GM13976 (cell line): ENCODE data around the gene ARHGEF26.

Experiments
- DNase-seq: peaks from one replicate; pipeline ENCODE4 v3.0.0; 2012; ENCODE audit warnings: low spot score
- in situ Hi-C: fragments of 300-500 bp; cut with MboI; formaldehyde crosslinking; loops from one replicate; pipeline ENCODE4 v1.12.0; 2022; ENCODE audit warnings: low sequenced_read_pairs, mixed read lengths, inconsistent platforms; ENCODE audit not compliant: unreplicated experiment
- TF ChIP-seq, protein P1 (sequence below): IDR thresholded peaks from 2 replicates; pipeline ENCODE4 v1.5.1; 2012; ENCODE audit warnings: borderline replicate concordance, mild to moderate bottlenecking; ENCODE audit not compliant: insufficient read depth; ENCODE audit errors: extremely low read depth, missing control alignments, control extremely low read depth

Gene ARHGEF26

GRCh38 chr3:154125378-154126030, 4.3 kb downstream of the ARHGEF26 start:
- TF ChIP-seq, protein P1, sequence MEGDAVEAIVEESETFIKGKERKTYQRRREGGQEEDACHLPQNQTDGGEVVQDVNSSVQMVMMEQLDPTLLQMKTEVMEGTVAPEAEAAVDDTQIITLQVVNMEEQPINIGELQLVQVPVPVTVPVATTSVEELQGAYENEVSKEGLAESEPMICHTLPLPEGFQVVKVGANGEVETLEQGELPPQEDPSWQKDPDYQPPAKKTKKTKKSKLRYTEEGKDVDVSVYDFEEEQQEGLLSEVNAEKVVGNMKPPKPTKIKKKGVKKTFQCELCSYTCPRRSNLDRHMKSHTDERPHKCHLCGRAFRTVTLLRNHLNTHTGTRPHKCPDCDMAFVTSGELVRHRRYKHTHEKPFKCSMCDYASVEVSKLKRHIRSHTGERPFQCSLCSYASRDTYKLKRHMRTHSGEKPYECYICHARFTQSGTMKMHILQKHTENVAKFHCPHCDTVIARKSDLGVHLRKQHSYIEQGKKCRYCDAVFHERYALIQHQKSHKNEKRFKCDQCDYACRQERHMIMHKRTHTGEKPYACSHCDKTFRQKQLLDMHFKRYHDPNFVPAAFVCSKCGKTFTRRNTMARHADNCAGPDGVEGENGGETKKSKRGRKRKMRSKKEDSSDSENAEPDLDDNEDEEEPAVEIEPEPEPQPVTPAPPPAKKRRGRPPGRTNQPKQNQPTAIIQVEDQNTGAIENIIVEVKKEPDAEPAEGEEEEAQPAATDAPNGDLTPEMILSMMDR = no peak
- no peak for DNase-seq
- in situ Hi-C loops = no loop called here

DNA sequence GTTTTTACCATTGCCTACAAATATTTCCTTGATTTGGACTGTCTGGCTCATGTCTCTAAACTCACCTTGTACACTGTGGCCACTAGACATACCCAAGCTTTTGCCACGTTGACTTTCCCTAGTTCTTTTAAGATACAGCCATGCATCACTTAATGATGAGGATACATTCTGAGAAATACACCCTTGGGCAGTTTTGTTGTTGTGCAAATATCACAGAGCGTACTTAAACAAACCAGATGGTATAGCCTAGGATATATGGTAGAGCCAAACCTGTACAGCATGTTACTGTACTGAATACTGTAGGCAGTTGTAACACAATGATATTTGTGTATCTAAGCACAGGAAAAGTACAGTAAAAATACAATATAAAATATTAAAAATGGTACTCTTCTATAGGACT, 5.5 kb downstream of the ARHGEF26 start:
- TF ChIP-seq, protein P1 = no peak
- in situ Hi-C loops = no loop called here
- no peak for DNase-seq

GRCh38 chr3:154129625-154130024, 8.4 kb downstream of the ARHGEF26 start:
- in situ Hi-C loops = no loop called here
- DNase-seq = no peak
- TF ChIP-seq, protein P1 = no peak

DNA sequence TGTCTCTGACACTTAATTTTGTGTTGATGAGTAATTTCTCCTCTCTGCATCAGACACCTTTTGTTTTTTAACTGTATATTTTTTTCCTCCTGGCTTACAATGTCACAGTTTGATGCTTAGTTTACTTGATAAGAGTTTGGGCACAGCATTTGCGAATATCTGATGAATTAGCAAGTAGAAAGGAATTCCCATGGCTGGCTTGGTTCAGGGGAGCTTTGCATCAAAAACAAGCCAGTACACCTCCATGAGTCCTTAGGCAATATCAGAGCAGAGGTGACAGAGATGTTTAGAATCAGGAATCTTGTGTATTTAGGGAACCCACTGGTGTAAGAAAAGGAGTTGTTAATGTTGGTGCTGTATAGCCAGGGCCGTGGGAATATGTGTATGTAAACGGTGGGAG, 9.3 kb downstream of the ARHGEF26 start:
- TF ChIP-seq, protein P1 = no peak
- in situ Hi-C loops = no loop called here
- DNase-seq = no peak

DNA sequence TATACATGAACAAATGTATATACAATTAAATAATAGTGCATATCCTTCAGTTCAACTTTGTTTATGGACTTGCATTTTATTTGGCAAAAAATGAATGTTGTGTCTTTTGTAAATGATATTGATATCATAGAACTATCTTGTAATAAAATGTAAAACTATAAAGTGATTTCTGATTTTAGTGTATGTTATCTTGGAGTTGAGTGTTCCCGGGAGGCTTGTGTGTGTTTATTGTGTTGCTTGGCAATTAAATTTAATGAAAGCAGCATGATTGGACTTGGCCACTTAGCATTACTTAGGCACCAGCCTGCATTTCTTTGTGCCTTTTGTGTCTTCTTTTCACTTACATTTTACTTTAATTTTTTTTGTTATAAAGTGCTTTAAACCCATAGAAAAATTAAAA, 10.6 kb downstream of the ARHGEF26 start:
- no peak for DNase-seq
- in situ Hi-C loops = no loop called here

GRCh38 chr3:154132777-154133375, 11.7 kb downstream of the ARHGEF26 start:
- TF ChIP-seq, protein P1 = no peak
- no peak for DNase-seq
- in situ Hi-C loops = no loop called here

More for the DNA sequence above, 10.6 kb downstream of the ARHGEF26 start:
- TF ChIP-seq, protein P1 = no peak
